OCI-LY1 (cell line): ENCODE measurements around the gene ACBD7.

Experiments
- CTCF ChIP-seq: fragments of 200-600 bp; sonication (generic), shearing (Covaris generic); IDR thresholded peaks from 2 replicates; pipeline ENCODE4 v1.5.1; 2017; ENCODE audit warnings: mild to moderate bottlenecking, antibody characterized with exemption, low read length, moderate library complexity, mixed read lengths
- EZH2 ChIP-seq: fragments of 200-600 bp; sonication (generic), shearing (Covaris generic); IDR thresholded peaks from 2 replicates; pipeline ENCODE4 v1.8.0; 2017; ENCODE audit warnings: borderline replicate concordance, mixed run types, mild to moderate bottlenecking, antibody characterized with exemption, low read length, moderate library complexity, mixed read lengths

- no peak for TF ChIP-seq CTCF
- TF ChIP-seq EZH2: no peak
Observed at GRCh38 chr10:15038416-15038815, 50.2 kb downstream of the ACBD7 start.
